Mesothelial cell of epicardium (in vitro differentiated cells): ENCODE data around the gene PSME2. TPM values are rescaled to one million over a fixed set of nuclear protein-coding genes. Genes with fewer than 3 reads are reported as not detected.

Experiments used
- microRNA-seq: library from miRNA; unstranded; fragments of <30 nt; microRNA quantifications from one replicate; pipeline ENCODE4 v1.2.0, GENCODE V29; 2021; ENCODE audit warnings: inconsistent platforms, mixed read lengths
- total RNA-seq: library from RNA; stranded (reverse); gene quantifications from 3 replicates; pipeline ENCODE4 v1.2.1, GENCODE V29; 2021

The PSME2 gene
- total RNA-seq, 1 donor from 2014 or later, result 148 TPM

Small RNA genes lying within 50 kb of the gene (microRNA-seq; reads per million reads assigned to microRNA genes)
- gene MIR7703, result not detected

Other genes starting within 250 kb of the PSME2 start
- gene DHRS4, start 192.8 kb downstream of the PSME2 start, total RNA-seq, result 20.9 to 23.7 TPM (median 22.0 TPM) in 3 replicates
- gene DHRS4L2, start 157.7 kb downstream of the PSME2 start, total RNA-seq, result 19.1 to 23.2 TPM (median 22.5 TPM) in 3 replicates
- gene CARMIL3, start 94.6 kb downstream of the PSME2 start, total RNA-seq, result 1.1 to 1.6 TPM (median 1.4 TPM) in 3 replicates
- gene CPNE6, start 75.0 kb downstream of the PSME2 start, total RNA-seq, result not detected in 3 replicates
- gene PCK2, start 52.3 kb downstream of the PSME2 start, total RNA-seq, result 18.9 to 22.2 TPM (median 20.6 TPM) in 3 replicates
- 62.3 to 71.1 TPM (median 63.7 TPM) in 3 replicates for gene DCAF11, start 31.8 kb downstream of the PSME2 start, total RNA-seq
- 1.5 to 2.0 TPM (median 1.8 TPM) in 3 replicates for gene NRL, start 31.7 kb downstream of the PSME2 start, total RNA-seq
- gene FITM1, start 16.0 kb downstream of the PSME2 start, total RNA-seq, result 0.75 to 1.5 TPM (median 1.0 TPM) in 3 replicates
- 148 to 154 TPM (median 154 TPM) in 3 replicates for gene PSME1, start 10.4 kb downstream of the PSME2 start, total RNA-seq
- gene EMC9, start 5.0 kb downstream of the PSME2 start, total RNA-seq, result 17.7 to 21.3 TPM (median 21.2 TPM) in 3 replicates
- gene RNF31, start 888 bp upstream of the PSME2 start, total RNA-seq, result 90.5 to 96.0 TPM (median 90.5 TPM) in 3 replicates
- gene IRF9, start 14.7 kb upstream of the PSME2 start, total RNA-seq, result 244 to 274 TPM (median 250 TPM) in 3 replicates
- 465 to 486 TPM (median 484 TPM) in 3 replicates for gene REC8, start 25.5 kb upstream of the PSME2 start, total RNA-seq
- 38.4 to 43.2 TPM (median 39.3 TPM) in 3 replicates for gene IPO4, start 42.2 kb upstream of the PSME2 start, total RNA-seq
- 44.9 to 45.8 TPM (median 45.7 TPM) in 3 replicates for gene TM9SF1, start 48.8 kb upstream of the PSME2 start, total RNA-seq
- 0.29 to 0.49 TPM (median 0.31 TPM) in 3 replicates for gene TSSK4, start 59.1 kb upstream of the PSME2 start, total RNA-seq
- gene CHMP4A, start 66.9 kb upstream of the PSME2 start, total RNA-seq, result 38.4 to 48.0 TPM (median 44.7 TPM) in 3 replicates
- 18.0 to 18.4 TPM (median 18.3 TPM) in 3 replicates for gene MDP1, start 69.5 kb upstream of the PSME2 start, total RNA-seq
- 148 to 156 TPM (median 155 TPM) in 3 replicates for gene NEDD8, start 85.8 kb upstream of the PSME2 start, total RNA-seq
- gene GMPR2, start 86.3 kb upstream of the PSME2 start, total RNA-seq, result 72.5 to 78.7 TPM (median 74.1 TPM) in 3 replicates
- gene TINF2, start 96.0 kb upstream of the PSME2 start, total RNA-seq, result 49.1 to 55.2 TPM (median 51.1 TPM) in 3 replicates
- 9.5 to 12.1 TPM (median 10.2 TPM) in 3 replicates for gene TGM1, start 116.6 kb upstream of the PSME2 start, total RNA-seq
- gene RABGGTA, start 125.0 kb upstream of the PSME2 start, total RNA-seq, result 28.7 to 34.5 TPM (median 31.2 TPM) in 3 replicates
- gene DHRS1, start 153.2 kb upstream of the PSME2 start, total RNA-seq, result 38.3 to 41.4 TPM (median 39.8 TPM) in 3 replicates
- 27.8 to 30.8 TPM (median 28.8 TPM) in 3 replicates for gene NOP9, start 153.2 kb upstream of the PSME2 start, total RNA-seq
- gene CIDEB, start 161.4 kb upstream of the PSME2 start, total RNA-seq, result not detected in 3 replicates
- gene LTB4R2, start 163.5 kb upstream of the PSME2 start, total RNA-seq, result 13.0 to 14.9 TPM (median 14.8 TPM) in 3 replicates
- 10.7 to 11.8 TPM (median 11.1 TPM) in 3 replicates for gene LTB4R, start 164.9 kb upstream of the PSME2 start, total RNA-seq
- gene ADCY4, start 188.5 kb upstream of the PSME2 start, total RNA-seq, result 2.8 to 3.4 TPM (median 3.4 TPM) in 3 replicates
- 1.9 to 2.2 TPM (median 2.0 TPM) in 3 replicates for gene RIPK3, start 193.4 kb upstream of the PSME2 start, total RNA-seq
- 291 to 298 TPM (median 292 TPM) in 3 replicates for gene NFATC4, start 221.6 kb upstream of the PSME2 start, total RNA-seq